ENCODE measurements around the gene SPATA33.
"Not testable (repeated sequence)": the region's sequence is repeated elsewhere in the genome, so short reads cannot be mapped to it uniquely, and the experiment has no call there.

Gene SPATA33

GRCh38 chr16:89629827-89630610, 27.6 kb upstream of the SPATA33 start:
- DNase-seq: no peak

DNA sequence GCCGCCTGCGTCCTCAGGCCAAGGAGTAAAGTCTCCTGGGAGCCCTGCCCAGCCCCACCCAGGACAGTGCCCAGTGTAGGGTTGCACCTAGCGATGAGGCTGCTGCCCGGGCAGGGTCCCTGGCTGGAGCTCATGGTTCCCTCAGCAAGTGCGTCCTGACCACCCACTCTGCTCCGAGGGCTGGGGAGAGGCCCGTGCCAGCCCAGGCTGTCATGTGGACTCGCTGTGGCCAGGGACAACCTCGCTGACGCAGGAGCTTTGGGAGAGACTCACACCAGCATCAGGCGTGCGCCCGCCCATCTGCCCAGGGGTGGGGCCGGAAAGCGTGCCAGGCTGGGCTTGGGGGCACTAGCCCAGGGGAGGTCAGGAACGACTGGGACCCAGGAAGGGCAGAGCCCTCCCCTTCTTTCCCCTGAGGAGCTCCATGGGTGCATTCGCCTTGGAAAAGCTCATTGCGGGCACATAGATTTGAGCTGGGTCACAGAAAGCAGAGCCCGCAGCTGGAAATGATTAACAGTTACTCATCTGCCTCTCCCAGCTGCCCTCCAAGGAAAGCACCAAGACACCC, 24.5 kb upstream of the SPATA33 start:
- no peak for DNase-seq

- not testable (repeated sequence) for DNase-seq
These were observed 22.9 kb upstream of the SPATA33 start for GRCh38 chr16:89634463-89635385.

DNA sequence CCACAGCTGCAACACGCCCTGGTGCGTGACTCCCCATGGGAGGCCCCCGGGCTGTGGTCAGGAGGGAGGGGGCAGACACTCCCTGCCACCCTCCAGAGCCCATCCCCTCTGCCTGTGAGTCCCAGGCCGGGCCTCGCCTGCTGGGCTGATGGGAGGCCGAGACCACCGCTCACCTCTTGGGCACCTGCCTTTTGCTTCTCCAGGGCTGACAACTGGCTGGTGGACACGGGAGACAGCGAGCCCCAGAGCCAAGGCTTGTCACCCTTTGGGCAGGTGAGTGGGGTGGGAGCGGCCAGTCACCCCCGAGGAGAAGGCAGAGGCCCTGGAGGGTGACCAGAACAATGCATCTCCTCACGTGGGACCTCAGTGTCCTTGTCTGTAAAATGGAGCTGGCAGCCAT, 21.0 kb upstream of the SPATA33 start:
- DNase-seq: no peak

- DNase-seq: no peak
These were observed 20.3 kb upstream of the SPATA33 start for GRCh38 chr16:89637379-89637778.

DNA sequence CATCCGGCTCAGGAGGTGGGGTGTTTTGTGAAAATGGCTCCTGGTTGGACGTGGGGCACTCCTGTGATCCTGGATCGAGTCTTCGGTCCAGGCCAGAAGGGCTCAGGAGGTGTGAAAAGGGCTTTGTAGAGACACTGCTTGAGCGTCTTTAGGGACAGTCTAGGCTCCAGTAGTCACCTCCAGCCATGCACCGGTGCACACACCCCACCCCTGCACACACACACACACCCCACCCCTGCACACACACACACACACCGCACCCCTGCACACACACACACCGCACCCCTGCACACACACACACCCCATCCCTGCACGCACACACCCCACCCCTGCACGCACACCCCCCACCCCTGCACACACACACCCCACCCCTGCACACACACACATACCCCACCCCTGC, 19.2 kb upstream of the SPATA33 start:
- DNase-seq: no peak

DNA sequence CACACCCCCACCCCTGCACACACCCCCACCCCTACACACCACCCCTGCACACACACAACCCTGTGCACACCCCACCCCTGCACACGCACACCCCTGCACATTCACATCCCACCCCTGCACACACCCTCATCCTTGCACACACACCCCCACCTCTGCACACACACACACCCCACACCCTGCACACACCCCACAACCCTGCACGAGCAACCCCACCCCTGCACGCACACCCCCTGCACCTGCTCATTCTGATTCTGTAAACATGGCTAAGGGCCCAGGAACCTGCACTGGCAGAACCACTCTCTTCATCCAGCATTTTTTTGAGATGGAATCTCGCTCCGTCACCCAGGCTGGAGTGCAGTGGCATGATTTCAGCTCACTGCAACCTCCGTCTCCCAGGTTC, 18.3 kb upstream of the SPATA33 start:
- DNase-seq: no peak

- DNase-seq: no peak
These were observed 16.0 kb upstream of the SPATA33 start for GRCh38 chr16:89641458-89642119.

- DNase-seq: no peak
These were observed 15.1 kb upstream of the SPATA33 start for GRCh38 chr16:89642574-89642973.

- no peak for DNase-seq
These were observed 13.8 kb upstream of the SPATA33 start for GRCh38 chr16:89643769-89644300.

- DNase-seq: no peak
These were observed 12.5 kb upstream of the SPATA33 start for GRCh38 chr16:89645122-89645521.

DNA sequence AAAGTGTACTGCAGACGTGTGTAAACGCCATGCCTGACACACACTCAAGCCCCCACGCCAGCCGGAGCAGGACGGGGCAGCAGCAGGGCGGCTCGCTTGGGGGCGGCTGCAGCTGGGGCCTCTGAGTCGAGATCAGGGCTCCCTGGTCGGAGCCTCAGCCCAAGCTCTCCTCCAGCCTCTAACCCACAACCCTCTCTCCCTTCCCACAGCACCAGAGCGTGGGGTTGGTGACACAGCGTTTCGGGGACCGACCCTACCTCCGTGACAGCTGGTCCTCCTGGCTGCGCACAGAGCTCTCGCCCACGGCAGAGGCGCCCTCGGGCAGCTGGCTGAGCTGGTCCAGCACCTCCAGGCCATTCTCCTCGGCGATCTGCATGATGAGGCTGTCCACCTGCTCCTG, 11.4 kb upstream of the SPATA33 start:
- no peak for DNase-seq

DNA sequence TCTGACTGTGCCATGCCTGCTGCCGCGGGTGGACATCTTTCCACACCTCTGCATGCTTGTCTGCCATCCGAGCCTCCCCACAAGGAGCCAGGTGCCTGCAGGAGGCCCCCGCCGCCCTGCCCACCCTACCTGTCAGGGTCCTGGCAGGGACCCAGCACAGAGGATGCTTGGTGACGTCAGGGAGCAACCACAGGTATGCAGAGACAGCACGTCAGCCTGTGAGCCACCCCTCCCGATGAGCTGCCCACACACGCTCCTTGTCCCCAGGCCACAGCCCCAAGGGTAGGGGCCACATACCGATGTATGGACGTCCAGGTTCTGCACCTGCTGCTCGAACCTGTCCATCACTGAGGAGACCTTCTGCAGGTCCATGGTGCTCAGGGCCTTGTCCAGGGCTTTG, 10.7 kb upstream of the SPATA33 start:
- no peak for DNase-seq

DNA sequence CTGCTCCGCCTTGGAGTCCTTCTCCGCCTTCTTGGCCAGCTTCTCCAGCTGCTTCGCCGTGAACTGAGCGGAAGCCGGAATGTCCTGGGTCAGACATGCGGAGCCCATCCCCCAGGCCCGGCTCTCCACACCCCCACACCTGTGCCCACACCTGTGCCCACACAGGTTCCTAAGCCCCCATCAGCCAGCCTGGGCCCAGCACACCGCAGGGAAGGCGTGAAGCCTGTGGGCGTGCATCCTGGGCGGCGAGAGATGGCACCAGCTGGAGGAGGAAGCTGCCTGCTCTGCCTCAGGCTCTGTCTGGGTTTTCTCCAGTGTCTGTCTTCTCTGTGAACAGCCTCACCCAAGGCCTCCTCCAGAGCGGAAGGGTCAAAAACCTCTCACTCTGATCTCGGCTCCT, 6.1 kb upstream of the SPATA33 start:
- no peak for DNase-seq

DNA sequence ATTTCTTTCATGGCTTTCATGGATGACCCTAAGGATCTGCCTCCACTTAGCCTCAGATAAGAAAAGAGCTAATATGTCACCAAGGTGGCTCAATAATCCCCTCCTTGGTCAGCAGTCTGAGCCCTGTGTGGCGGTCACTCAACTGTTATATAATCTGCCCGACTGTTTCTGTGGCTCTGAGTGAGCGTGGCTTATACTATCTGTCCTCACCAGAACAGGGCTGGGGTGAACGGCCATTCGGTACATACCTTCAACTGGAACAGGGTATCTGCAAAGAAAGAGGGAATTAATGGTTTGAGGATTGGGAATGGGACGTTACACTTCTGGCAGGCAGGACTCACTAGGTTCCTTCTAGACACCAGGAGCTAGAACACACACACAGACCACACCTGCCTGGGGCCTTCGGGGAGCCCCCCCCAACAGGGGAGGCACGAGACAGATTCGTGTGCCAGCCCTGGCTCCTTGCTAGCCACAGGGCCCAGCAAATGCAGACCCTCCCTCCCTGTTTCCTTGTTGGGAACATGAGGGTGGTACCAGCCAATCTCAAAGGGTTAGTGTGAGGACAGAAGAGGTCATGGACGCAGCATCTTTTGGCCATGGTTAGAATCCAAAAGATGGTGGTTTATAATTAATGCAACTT, 3.9 kb upstream of the SPATA33 start:
- DNase-seq: no peak

DNA sequence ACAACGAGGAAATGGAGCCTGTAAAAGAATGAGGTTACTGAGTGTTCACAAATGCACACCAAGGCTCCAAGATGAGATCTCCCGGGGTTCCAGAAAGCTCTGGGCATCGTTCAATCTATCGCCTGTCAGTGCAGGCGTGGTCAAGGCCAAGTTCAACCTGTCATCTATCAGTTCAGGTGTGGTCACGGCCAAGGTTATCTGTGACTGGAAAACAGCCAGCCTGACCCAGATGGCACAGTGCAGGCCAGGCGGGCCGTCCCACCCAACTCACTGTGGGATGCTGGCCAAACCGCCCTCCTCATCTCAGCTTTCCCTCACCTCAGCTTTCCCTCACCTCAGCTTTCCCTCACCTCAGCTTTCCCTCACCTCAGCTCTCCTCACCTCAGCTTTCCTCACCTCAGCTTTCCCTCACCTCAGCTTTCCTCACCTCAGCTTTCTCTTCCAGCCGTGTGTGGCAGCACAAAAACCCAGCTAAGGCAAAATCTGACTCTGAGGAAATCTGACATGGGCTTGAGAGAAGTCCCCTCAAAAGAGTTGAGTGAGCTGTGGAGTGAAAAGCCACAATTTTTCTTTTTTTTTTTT, 2.5 kb upstream of the SPATA33 start:
- no peak for DNase-seq

- DNase-seq: no peak
These were observed 1.1 kb upstream of the SPATA33 start for GRCh38 chr16:89656435-89657121.

DNA sequence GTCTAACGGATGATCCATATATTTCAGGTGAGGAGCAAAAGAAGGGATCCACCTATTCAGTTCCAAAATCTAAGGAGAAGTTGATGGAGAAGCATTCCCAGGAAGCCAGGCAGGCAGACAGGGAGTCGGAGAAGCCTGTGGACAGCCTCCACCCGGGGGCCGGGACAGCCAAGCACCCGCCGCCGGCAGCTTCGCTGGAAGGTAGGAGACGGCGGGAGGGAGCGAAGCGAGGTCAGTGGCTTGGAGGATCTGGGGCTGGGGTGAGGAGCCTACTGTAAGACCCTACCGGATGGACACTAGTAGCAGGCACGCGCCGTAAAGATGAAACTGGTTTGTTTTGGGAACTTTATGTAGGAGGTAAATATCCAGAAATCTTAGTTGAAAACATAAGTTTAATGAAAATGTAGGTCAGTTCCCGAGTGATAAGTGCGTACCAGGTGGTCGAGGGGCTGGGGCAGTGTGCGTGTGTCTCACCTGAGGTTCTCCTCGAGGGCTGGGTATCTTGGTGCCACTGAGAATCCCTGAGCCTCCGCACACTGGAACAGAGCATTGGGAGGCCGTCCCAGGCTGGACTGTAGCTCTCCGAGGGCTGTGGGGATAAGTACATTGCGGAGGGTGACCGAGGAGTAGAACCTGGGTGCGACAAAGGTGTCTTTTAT, 714 bp downstream of the SPATA33 start:
- DNase-seq: peak; percentile 15

DNA sequence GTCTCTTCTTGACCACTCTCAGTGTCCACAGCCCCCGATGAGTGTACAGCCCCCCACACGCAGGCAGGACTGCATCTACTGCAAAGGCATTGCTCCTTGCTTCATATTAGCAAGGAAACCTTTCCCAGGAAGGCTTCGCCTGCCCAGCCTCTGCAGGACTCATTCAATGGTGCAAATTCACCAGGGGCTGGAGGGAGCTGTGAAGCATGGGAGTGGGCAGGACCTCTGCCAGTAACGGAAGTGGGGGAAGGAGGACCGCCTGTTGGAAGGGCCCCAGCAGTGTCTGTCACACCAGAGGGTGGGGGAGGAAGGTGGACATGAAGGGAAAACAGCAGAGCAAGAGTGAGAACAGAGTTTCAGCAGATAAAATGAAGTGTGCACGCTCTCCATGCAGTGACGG, 2.5 kb downstream of the SPATA33 start:
- DNase-seq: no peak

- no peak for DNase-seq
These were observed 3.6 kb downstream of the SPATA33 start for GRCh38 chr16:89661215-89661614.

DNA sequence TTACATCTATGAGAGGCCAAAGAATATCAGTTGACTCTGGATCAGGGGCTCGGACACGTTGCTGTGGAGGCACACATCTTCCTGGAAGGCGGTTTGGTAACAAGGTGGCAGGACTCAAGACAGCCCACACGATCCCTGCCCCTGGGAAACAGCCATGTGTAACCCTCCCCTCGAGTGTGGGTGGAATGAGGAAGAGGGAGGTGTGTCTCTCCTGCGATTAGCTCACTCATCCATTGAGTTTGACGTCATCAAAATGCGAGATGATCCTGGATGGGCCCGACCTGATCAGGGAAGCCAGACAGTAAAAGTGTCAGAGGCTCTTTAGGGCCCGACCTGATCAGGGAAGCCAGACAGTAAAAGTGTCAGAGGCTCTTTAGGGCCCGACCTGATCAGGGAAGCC, 6.6 kb downstream of the SPATA33 start:
- DNase-seq: not testable (repeated sequence)
